Liver (tissue), 3 donors: ENCODE measurements around the gene IDH1.

Source experiments
- CTCF ChIP-seq: fragments of 150-350 bp; IDR thresholded peaks from 2 replicates; pipeline ENCODE4 v1.5.1; 2017; ENCODE audit warnings: improper control_type of control experiment, low read depth, low read length; ENCODE audit not compliant: missing input control
- FOXA2 ChIP-seq: IDR thresholded peaks from 2 replicates; pipeline ENCODE4 v1.6.1; 2016; ENCODE audit warnings: antibody characterized with exemption
- GABPA ChIP-seq, 2 donors: IDR thresholded peaks in 1 of 2; conservative IDR thresholded peaks in 1 of 2; 2 replicates each; pipeline ENCODE4 v1.6.1; 2016; ENCODE audit warnings: antibody characterized with exemption in 2 of 2, mild to moderate bottlenecking in 1 of 2, moderate library complexity in 1 of 2
- REST ChIP-seq: IDR thresholded peaks from 2 replicates; pipeline ENCODE4 v1.6.1; 2016; ENCODE audit warnings: antibody characterized with exemption, mild to moderate bottlenecking
- SP1 ChIP-seq: IDR thresholded peaks from 2 replicates; pipeline ENCODE4 v1.6.1; 2018; ENCODE audit warnings: antibody characterized with exemption, mild to moderate bottlenecking
- YY1 ChIP-seq: IDR thresholded peaks from 2 replicates; pipeline ENCODE4 v1.6.1; 2016; ENCODE audit warnings: antibody characterized with exemption, mild to moderate bottlenecking
- donor health status: healthy.
- donor health status: healthy.

DNA sequence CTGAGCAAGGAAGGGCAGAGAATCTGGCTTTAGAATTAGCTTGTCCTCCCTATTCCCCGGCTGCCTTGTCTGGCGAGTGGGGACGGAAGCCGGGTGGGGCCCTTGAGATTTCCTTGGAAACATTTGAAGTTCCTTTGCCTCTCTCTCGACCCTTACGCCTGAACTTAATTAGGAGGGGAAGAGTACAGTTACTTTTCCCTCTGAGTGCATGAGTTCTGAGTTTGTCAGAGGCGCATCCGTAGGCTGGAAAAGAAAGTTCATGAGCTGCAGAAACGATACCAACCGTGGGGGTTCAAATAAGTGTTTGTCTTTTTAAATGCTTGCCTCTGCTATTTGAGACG is 11.7 kb upstream of the IDH1 start:
- no peak for TF ChIP-seq CTCF
- no peak for TF ChIP-seq SP1
- no peak for TF ChIP-seq REST
- no peak for TF ChIP-seq GABPA (IDR thresholded peaks at IDR 0.05 in 1 of 2, conservative IDR thresholded peaks at IDR 0.05 in 1 of 2)
- no peak for TF ChIP-seq YY1
- no peak for TF ChIP-seq FOXA2
